Liver (tissue), 9 donors: Measurements from ENCODE around the gene GOLGA7B. TPM values are rescaled to one million over a fixed set of nuclear protein-coding genes. Genes with fewer than 3 reads are reported as not detected.

Experiments used
- DNase-seq: peaks from one replicate; pipeline ENCODE4 v3.0.0-alpha.2; 2017; ENCODE audit warnings: low spot score
- H3K27ac ChIP-seq, 2 donors: one replicate each; pipeline ENCODE4 v1.7.0; 2013; ENCODE audit warnings: inconsistent platforms in 2 of 2, low read length in 2 of 2, control low read depth in 1 of 2, low read depth in 1 of 2, mild to moderate bottlenecking in 1 of 2
- H3K27me3 ChIP-seq, 4 donors: one replicate each; pipeline versions ENCODE4 v1.6.1 to v1.7.0; 2013; ENCODE audit warnings: low read length in 3 of 4, inconsistent platforms in 1 of 4, mild to moderate bottlenecking in 1 of 4, moderate library complexity in 1 of 4; ENCODE audit not compliant: control insufficient read depth in 4 of 4, insufficient read depth in 4 of 4
- H3K36me3 ChIP-seq, 4 donors: one replicate each; pipeline versions ENCODE4 v1.6.1 to v1.7.0; 2013; ENCODE audit warnings: low read length in 3 of 4, mild to moderate bottlenecking in 3 of 4, low read depth in 1 of 4, moderate library complexity in 1 of 4; ENCODE audit not compliant: control insufficient read depth in 4 of 4, insufficient read depth in 3 of 4
- H3K4me1 ChIP-seq, 4 donors: one replicate each; pipeline versions ENCODE4 v1.6.1 to v1.7.0; 2013; ENCODE audit warnings: low read length in 3 of 4, mild to moderate bottlenecking in 3 of 4, moderate library complexity in 1 of 4; ENCODE audit not compliant: control insufficient read depth in 4 of 4, insufficient read depth in 4 of 4
- H3K4me3 ChIP-seq, 3 donors: one replicate each; pipeline versions ENCODE4 v1.6.1 to v1.7.0; 2013; ENCODE audit warnings: low read length in 3 of 3, control low read depth in 1 of 3, low read depth in 1 of 3, mild to moderate bottlenecking in 1 of 3
- H3K9ac ChIP-seq, 2 donors: one replicate each; pipeline ENCODE4 v1.7.0; 2013; ENCODE audit warnings: low read length in 2 of 2, mild to moderate bottlenecking in 2 of 2, moderate library complexity in 2 of 2, control low read depth in 1 of 2, low read depth in 1 of 2
- H3K9me3 ChIP-seq, 4 donors: one replicate each; pipeline versions ENCODE4 v1.6.1 to v1.7.0; 2013; ENCODE audit warnings: low read length in 3 of 4; ENCODE audit not compliant: control insufficient read depth in 4 of 4
- EGR1 ChIP-seq, 2 donors: IDR thresholded peaks; 2 replicates each; pipeline ENCODE4 v1.6.1; 2016 to 2018; ENCODE audit warnings: antibody characterized with exemption in 2 of 2, low read depth in 2 of 2
- FOXA1 ChIP-seq: IDR thresholded peaks from 2 replicates; pipeline ENCODE4 v1.6.1; 2016; ENCODE audit warnings: antibody characterized with exemption
- FOXA2 ChIP-seq: IDR thresholded peaks from 2 replicates; pipeline ENCODE4 v1.6.1; 2016; ENCODE audit warnings: antibody characterized with exemption
- JUND ChIP-seq, 2 donors: IDR thresholded peaks; 2 replicates each; pipeline ENCODE4 v1.6.1; 2016; ENCODE audit warnings: antibody characterized with exemption in 2 of 2
- NR2F2 ChIP-seq: IDR thresholded peaks from 2 replicates; pipeline ENCODE4 v1.6.1; 2016; ENCODE audit warnings: antibody characterized with exemption
- RAD21 ChIP-seq, 2 donors: IDR thresholded peaks; 2 replicates each; pipeline ENCODE4 v1.6.1; 2016; ENCODE audit warnings: antibody characterized with exemption in 2 of 2, mild to moderate bottlenecking in 2 of 2
- RXRA ChIP-seq, 2 donors: IDR thresholded peaks; 2 replicates each; pipeline ENCODE4 v1.6.1; 2017 to 2018; ENCODE audit warnings: antibody characterized with exemption in 2 of 2, mild to moderate bottlenecking in 1 of 2
- SP1 ChIP-seq: IDR thresholded peaks from 2 replicates; pipeline ENCODE4 v1.6.1; 2018; ENCODE audit warnings: antibody characterized with exemption, mild to moderate bottlenecking
- TAF1 ChIP-seq: conservative IDR thresholded peaks from 2 replicates; pipeline ENCODE4 v1.6.1; 2016; ENCODE audit warnings: antibody characterized with exemption, mild to moderate bottlenecking
- YY1 ChIP-seq: IDR thresholded peaks from 2 replicates; pipeline ENCODE4 v1.6.1; 2016; ENCODE audit warnings: antibody characterized with exemption, mild to moderate bottlenecking
- WGBS: extraction: QIAGEN DNeasy Blood & Tissue Kit; methylation state at CpG from one replicate; pipeline ENCODE4 v1.1.7; 2013; 5-methylcytosine and 5-hydroxymethylcytosine counted together
- polyA plus RNA-seq, 2 donors: library from polyadenylated mRNA; stranded (reverse) in 1 of 2; unstranded in 1 of 2; fragments of 200-250 nt in 1 of 2; fragments of >200 nt in 1 of 2; fragmentation: Nextera tagmentation in 1 of 2; extraction: Ambion mirVana in 1 of 2; gene quantifications; one replicate each; pipeline versions ENCODE4 v1.2.1 to v1.2.3, GENCODE V29; 2013 to 2015
- total RNA-seq, 2 donors: library from RNA; depleted of rRNA; stranded (reverse); fragments of >200 nt; gene quantifications; one replicate each; pipeline ENCODE4 v1.2.3, GENCODE V29; 2014
- TF ChIP-seq, protein P1 (sequence below): IDR thresholded peaks from 2 replicates; pipeline ENCODE4 v1.6.1; 2016; ENCODE audit warnings: antibody characterized with exemption
- TF ChIP-seq, protein P2 (sequence below): IDR thresholded peaks from 2 replicates; pipeline ENCODE4 v1.6.1; 2016; ENCODE audit warnings: antibody characterized with exemption
- TF ChIP-seq, protein P3 (sequence below): fragments of 150-350 bp; IDR thresholded peaks from 2 replicates; pipeline ENCODE4 v1.5.1; 2017; ENCODE audit warnings: improper control_type of control experiment, low read depth, low read length; ENCODE audit not compliant: missing input control
- TF ChIP-seq, protein P4 (sequence below): IDR thresholded peaks from 2 replicates; pipeline ENCODE4 v1.6.1; 2016; ENCODE audit warnings: antibody characterized with exemption, mild to moderate bottlenecking
- donor health status: healthy.
- donor health status: healthy.
- donor health status: healthy.
- donor health status: healthy.
- donor health status: healthy.

GOLGA7B gene
- total and polyA plus RNA-seq, 4 donors, result 0.05 to 0.63 (median 0.40) TPM

DNA sequence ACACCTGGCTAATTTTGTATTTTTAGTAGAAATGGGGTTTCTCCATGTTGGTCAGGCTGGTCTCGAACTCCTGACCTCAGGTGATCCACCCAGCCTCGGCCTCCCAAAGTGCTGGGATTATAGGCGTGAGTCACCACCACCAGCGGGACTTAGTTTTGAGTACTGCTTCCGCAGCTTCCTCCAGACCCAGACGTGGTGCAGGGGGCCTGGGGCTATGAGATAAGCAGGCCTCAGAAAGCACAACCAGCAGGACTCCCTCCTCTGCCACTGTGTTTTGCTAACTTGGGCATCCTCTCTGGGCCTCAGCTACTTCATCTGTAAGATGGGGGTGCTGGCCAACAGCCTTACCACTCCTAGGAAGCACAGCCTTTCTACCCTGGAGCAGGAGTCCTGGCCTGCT is 37.8 kb downstream of the GOLGA7B start:
- no peak overlapping the region for H3K4me3 ChIP-seq
- 88% methylated on average over 6 of the region's 6 CpGs for WGBS
- no peak overlapping the region for H3K9ac ChIP-seq
- DNase-seq, result no peak
- H3K27me3 ChIP-seq, result no peaks in the 10 kb centered on the region
- TF ChIP-seq, protein P1, sequence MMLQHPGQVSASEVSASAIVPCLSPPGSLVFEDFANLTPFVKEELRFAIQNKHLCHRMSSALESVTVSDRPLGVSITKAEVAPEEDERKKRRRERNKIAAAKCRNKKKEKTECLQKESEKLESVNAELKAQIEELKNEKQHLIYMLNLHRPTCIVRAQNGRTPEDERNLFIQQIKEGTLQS, result no peak
- TF ChIP-seq YY1, result no peak
- no peak for TF ChIP-seq FOXA2
- H3K9me3 ChIP-seq, result no peaks in the 10 kb centered on the region
- no peaks in the 10 kb centered on the region for H3K36me3 ChIP-seq
- peaks cover 0 to 2% (median 0%) of the 10 kb centered on the region in 4 donors for H3K4me1 ChIP-seq
- no peak overlapping the region for H3K27ac ChIP-seq

DNA sequence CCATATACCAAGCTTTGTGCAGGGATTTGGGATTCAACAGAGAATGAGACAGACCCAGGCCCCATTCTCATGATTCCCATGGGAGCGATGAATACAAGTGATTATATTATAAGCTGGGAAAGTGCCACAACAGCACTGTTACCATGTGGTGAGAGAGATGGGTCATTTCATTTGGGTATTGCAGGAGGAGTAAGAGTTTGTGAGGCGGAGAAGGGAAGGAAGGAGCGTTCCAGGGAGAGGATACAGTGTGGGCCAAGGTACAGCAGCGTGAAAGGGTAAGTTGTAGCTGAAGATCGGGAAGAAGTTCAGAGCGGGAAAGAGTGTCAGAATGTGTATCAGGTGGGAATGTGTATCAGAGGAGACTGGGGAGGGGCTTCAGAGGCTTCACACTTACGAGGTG is 38.5 kb downstream of the GOLGA7B start:
- 91% methylated on average over 7 of the region's 7 CpGs for WGBS
- Histone ChIP-seq H3K27ac (no peak overlapping the region), H3K36me3 (no peaks in the 10 kb centered on the region), H3K9me3 (no peaks in the 10 kb centered on the region), H3K4me1 (no peaks in the 10 kb centered on the region), H3K27me3 (no peaks in the 10 kb centered on the region), H3K4me3 (no peak overlapping the region), H3K9ac (no peak overlapping the region)
- no peak for DNase-seq
- TF ChIP-seq, protein P1, result no peak
- TF ChIP-seq, protein P2, sequence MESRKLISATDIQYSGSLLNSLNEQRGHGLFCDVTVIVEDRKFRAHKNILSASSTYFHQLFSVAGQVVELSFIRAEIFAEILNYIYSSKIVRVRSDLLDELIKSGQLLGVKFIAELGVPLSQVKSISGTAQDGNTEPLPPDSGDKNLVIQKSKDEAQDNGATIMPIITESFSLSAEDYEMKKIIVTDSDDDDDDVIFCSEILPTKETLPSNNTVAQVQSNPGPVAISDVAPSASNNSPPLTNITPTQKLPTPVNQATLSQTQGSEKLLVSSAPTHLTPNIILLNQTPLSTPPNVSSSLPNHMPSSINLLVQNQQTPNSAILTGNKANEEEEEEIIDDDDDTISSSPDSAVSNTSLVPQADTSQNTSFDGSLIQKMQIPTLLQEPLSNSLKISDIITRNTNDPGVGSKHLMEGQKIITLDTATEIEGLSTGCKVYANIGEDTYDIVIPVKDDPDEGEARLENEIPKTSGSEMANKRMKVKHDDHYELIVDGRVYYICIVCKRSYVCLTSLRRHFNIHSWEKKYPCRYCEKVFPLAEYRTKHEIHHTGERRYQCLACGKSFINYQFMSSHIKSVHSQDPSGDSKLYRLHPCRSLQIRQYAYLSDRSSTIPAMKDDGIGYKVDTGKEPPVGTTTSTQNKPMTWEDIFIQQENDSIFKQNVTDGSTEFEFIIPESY, result no peak

DNA sequence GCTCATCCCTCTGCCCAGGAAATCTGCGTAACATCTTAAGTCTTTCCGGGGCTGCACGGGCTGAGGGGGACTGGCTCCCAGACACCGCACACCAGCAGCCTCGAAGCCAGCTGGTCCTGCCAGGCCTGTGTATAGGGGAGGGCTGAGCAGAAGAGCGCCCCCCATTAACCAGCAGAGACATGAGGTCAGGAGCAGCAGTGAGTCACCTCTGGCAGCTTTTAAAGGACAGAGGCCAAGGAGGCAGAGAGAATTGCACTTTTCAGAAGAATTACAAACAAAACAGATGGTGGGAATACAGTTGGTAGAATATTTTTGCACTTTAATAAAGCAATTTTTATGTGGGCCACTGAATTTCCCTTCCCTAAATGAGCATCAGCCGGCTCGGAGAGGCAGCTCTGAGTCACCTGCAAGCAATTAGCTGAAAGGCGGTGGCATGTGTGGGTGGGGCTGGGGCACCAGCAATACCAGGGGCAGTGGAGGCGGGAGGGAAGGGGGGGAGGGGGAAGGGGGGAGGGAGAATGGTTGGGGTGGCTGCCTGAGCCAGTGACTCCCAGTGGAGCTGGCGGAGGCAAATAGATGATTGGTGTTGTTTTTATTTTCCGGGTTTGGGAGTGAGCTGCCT is 39.1 kb downstream of the GOLGA7B start:
- Histone ChIP-seq H3K9me3 (no peaks in the 10 kb centered on the region), H3K27ac (no peak overlapping the region), H3K4me3 (no peak overlapping the region), H3K27me3 (no peaks in the 10 kb centered on the region), H3K36me3 (no peaks in the 10 kb centered on the region), H3K4me1 (no peaks in the 10 kb centered on the region), H3K9ac (no peak overlapping the region)
- 66% methylated on average over 12 of the region's 12 CpGs for WGBS
- DNase-seq, result no peak
- TF ChIP-seq TAF1 (no peak), FOXA1 (no peak), FOXA2 (no peak), SP1 (no peak), YY1 (no peak), RAD21 (IDR thresholded peaks at IDR 0.05) (no peak), NR2F2 (no peak), EGR1 (IDR thresholded peaks at IDR 0.05; ENCODE audit: low read depth in 2 of 2) (no peak), JUND (IDR thresholded peaks at IDR 0.05) (no peak), RXRA (IDR thresholded peaks at IDR 0.05) (no peak)
- TF ChIP-seq, protein P3, sequence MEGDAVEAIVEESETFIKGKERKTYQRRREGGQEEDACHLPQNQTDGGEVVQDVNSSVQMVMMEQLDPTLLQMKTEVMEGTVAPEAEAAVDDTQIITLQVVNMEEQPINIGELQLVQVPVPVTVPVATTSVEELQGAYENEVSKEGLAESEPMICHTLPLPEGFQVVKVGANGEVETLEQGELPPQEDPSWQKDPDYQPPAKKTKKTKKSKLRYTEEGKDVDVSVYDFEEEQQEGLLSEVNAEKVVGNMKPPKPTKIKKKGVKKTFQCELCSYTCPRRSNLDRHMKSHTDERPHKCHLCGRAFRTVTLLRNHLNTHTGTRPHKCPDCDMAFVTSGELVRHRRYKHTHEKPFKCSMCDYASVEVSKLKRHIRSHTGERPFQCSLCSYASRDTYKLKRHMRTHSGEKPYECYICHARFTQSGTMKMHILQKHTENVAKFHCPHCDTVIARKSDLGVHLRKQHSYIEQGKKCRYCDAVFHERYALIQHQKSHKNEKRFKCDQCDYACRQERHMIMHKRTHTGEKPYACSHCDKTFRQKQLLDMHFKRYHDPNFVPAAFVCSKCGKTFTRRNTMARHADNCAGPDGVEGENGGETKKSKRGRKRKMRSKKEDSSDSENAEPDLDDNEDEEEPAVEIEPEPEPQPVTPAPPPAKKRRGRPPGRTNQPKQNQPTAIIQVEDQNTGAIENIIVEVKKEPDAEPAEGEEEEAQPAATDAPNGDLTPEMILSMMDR, result no peak
- TF ChIP-seq, protein P1, result no peak
- TF ChIP-seq, protein P2, result no peak
- TF ChIP-seq, protein P4, sequence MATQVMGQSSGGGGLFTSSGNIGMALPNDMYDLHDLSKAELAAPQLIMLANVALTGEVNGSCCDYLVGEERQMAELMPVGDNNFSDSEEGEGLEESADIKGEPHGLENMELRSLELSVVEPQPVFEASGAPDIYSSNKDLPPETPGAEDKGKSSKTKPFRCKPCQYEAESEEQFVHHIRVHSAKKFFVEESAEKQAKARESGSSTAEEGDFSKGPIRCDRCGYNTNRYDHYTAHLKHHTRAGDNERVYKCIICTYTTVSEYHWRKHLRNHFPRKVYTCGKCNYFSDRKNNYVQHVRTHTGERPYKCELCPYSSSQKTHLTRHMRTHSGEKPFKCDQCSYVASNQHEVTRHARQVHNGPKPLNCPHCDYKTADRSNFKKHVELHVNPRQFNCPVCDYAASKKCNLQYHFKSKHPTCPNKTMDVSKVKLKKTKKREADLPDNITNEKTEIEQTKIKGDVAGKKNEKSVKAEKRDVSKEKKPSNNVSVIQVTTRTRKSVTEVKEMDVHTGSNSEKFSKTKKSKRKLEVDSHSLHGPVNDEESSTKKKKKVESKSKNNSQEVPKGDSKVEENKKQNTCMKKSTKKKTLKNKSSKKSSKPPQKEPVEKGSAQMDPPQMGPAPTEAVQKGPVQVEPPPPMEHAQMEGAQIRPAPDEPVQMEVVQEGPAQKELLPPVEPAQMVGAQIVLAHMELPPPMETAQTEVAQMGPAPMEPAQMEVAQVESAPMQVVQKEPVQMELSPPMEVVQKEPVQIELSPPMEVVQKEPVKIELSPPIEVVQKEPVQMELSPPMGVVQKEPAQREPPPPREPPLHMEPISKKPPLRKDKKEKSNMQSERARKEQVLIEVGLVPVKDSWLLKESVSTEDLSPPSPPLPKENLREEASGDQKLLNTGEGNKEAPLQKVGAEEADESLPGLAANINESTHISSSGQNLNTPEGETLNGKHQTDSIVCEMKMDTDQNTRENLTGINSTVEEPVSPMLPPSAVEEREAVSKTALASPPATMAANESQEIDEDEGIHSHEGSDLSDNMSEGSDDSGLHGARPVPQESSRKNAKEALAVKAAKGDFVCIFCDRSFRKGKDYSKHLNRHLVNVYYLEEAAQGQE, result no peak
